ENCODE data around the gene TMEM170A.

The TMEM170A gene

DNA sequence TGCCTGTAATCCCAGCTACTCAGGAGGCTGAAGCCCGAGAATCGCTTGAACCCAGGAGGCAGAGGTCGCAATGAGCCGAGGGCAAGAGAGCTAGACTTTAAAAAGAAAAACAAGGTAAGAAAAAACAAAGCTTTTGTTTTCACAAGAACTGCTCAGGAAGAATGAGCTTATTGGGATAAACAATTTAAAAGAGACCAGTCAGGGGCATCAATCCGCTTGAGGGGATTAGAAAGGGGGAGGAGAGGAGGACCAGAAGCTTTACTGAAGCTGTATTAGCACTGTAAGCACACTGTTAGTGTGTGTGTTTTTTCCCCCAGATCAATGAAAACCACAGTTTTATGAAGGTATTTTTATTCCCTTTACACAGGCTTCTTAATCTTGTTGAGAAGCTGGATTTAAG, 8.8 kb downstream of the TMEM170A start:
- peaks cover 55% of the 10 kb centered on the region for H4K20me1 ChIP-seq (ENCODE audit: insufficient read depth, low read length)
- no peaks in the 10 kb centered on the region for H3K4me1 ChIP-seq (ENCODE audit: low read length)
- TF ChIP-seq, protein P1, sequence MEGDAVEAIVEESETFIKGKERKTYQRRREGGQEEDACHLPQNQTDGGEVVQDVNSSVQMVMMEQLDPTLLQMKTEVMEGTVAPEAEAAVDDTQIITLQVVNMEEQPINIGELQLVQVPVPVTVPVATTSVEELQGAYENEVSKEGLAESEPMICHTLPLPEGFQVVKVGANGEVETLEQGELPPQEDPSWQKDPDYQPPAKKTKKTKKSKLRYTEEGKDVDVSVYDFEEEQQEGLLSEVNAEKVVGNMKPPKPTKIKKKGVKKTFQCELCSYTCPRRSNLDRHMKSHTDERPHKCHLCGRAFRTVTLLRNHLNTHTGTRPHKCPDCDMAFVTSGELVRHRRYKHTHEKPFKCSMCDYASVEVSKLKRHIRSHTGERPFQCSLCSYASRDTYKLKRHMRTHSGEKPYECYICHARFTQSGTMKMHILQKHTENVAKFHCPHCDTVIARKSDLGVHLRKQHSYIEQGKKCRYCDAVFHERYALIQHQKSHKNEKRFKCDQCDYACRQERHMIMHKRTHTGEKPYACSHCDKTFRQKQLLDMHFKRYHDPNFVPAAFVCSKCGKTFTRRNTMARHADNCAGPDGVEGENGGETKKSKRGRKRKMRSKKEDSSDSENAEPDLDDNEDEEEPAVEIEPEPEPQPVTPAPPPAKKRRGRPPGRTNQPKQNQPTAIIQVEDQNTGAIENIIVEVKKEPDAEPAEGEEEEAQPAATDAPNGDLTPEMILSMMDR (IDR thresholded peaks at IDR 0.05; ENCODE audit: low read depth, low read length) = no peak
- no peak for TF ChIP-seq EZH2phosphoT487 (IDR thresholded peaks at IDR 0.05; ENCODE audit: low read depth)
- H3K27me3 ChIP-seq (ENCODE audit: low read depth, low read length) = no peaks in the 10 kb centered on the region
- no peak overlapping the region for H3K27ac ChIP-seq (ENCODE audit: low read length)
- peaks cover 71% of the 10 kb centered on the region for H3K79me2 ChIP-seq (ENCODE audit: low read length)
- no peak overlapping the region for H3K9ac ChIP-seq (ENCODE audit: low read length)
- H3K4me2 ChIP-seq (ENCODE audit: low read length) = no peak overlapping the region
- H2AFZ ChIP-seq (ENCODE audit: low read depth, low read length) = no peak overlapping the region
- H3K9me3 ChIP-seq (ENCODE audit: insufficient read depth, low read length) = no peaks in the 10 kb centered on the region
- peaks cover 2% of the 10 kb centered on the region for H3K36me3 ChIP-seq (replicated peaks; ENCODE audit: low read depth, low read length)
- H3K4me3 ChIP-seq (ENCODE audit: low read length) = no peak overlapping the region

DNA sequence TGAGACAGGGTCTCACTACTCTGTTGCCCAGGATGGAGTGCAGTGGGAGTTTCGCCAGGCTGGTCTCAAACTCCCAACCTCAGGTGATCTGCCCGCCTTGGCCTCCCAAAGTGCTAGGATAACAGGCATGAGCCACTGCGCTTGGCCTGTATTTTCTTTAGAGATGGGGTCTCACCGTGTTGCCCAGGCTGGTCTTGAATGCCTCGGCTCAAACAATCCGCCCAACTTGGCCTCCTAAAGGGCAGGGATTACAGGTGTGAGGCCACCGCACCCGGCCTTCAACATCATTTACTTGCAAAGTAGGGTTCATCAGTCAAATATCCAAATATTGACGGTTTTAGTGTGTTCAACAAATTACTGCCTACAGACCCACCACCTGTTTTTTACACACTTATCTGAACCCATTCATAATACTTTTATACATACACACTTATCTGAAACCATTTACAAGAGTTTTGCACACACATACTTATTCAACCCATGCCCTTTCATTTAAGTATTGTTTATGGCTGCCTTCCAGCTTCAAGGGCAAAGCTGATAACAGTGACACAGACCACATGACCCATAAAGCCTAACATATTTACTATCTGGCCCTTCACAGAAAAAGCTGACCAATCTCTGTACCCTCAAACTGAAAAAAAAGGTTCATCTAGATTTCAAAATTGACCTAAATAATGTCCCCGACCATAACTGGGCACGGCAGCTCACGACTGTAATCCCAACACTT, 11.9 kb downstream of the TMEM170A start:
- TF ChIP-seq, protein P1 (IDR thresholded peaks at IDR 0.05; ENCODE audit: low read depth, low read length) = no peak
- no peak for TF ChIP-seq EZH2phosphoT487 (IDR thresholded peaks at IDR 0.05; ENCODE audit: low read depth)
- H4K20me1 ChIP-seq (ENCODE audit: insufficient read depth, low read length) = peaks cover 32% of the 10 kb centered on the region
- H3K27ac ChIP-seq (ENCODE audit: low read length) = no peak overlapping the region
- H3K9ac ChIP-seq (ENCODE audit: low read length) = no peak overlapping the region
- no peak overlapping the region for H2AFZ ChIP-seq (ENCODE audit: low read depth, low read length)
- H3K79me2 ChIP-seq (ENCODE audit: low read length) = peaks cover 46% of the 10 kb centered on the region
- no peaks in the 10 kb centered on the region for H3K27me3 ChIP-seq (ENCODE audit: low read depth, low read length)
- H3K4me3 ChIP-seq (ENCODE audit: low read length) = no peak overlapping the region
- no peaks in the 10 kb centered on the region for H3K4me1 ChIP-seq (ENCODE audit: low read length)
- H3K9me3 ChIP-seq (ENCODE audit: insufficient read depth, low read length) = no peaks in the 10 kb centered on the region
- H3K36me3 ChIP-seq (replicated peaks; ENCODE audit: low read depth, low read length) = peaks cover 5% of the 10 kb centered on the region
- no peak overlapping the region for H3K4me2 ChIP-seq (ENCODE audit: low read length)

DNA sequence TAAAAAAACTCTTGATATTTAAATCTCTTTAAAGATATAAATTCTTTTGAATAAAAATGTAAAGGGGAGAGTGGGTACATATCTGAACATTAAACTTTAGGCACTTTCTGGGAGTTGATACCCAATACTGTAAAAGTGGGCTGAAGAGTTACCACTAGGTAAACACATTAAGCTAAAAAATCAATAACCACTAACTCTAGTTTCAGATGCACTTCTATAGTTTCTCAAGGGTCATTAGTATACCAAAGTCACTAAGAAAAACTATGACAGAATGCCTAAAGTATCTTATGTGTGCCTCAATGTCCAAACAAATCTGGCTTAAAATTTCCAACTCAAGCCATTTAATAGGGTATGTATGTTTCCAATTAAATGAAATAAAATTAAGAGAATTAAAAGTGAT, 18.1 kb downstream of the TMEM170A start:
- no peak overlapping the region for H3K9ac ChIP-seq (ENCODE audit: low read length)
- H3K4me3 ChIP-seq (ENCODE audit: low read length) = no peak overlapping the region
- peaks cover 5% of the 10 kb centered on the region for H3K36me3 ChIP-seq (replicated peaks; ENCODE audit: low read depth, low read length)
- H3K4me1 ChIP-seq (ENCODE audit: low read length) = no peaks in the 10 kb centered on the region
- no peak overlapping the region for H3K27ac ChIP-seq (ENCODE audit: low read length)
- H3K4me2 ChIP-seq (ENCODE audit: low read length) = no peak overlapping the region
- H3K9me3 ChIP-seq (ENCODE audit: insufficient read depth, low read length) = no peaks in the 10 kb centered on the region
- no peaks in the 10 kb centered on the region for H4K20me1 ChIP-seq (ENCODE audit: insufficient read depth, low read length)
- no peaks in the 10 kb centered on the region for H3K79me2 ChIP-seq (ENCODE audit: low read length)
- TF ChIP-seq, protein P1 (IDR thresholded peaks at IDR 0.05; ENCODE audit: low read depth, low read length) = no peak
- no peak for TF ChIP-seq EZH2phosphoT487 (IDR thresholded peaks at IDR 0.05; ENCODE audit: low read depth)
- H3K27me3 ChIP-seq (ENCODE audit: low read depth, low read length) = no peaks in the 10 kb centered on the region
- H2AFZ ChIP-seq (ENCODE audit: low read depth, low read length) = no peak overlapping the region

DNA sequence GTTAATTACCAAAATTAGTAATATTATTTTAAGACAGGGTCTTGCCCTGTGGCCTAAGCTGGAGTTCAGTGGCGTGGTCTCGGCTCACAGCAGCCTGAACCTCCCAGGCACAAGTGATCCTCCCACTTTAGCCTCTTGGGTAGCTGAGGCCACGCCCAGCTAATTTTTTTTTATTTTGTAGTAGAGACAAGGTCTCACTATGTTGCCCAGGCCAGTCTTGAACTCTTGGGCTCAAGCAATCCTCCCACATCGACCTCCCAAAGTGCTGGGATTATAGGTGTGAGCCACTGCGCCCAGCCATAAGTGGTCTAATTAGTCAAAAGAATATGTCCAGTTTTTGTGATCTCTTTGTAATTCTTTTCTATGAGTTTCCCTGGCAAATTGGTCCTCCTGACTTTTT, 19.2 kb downstream of the TMEM170A start:
- TF ChIP-seq, protein P1 (IDR thresholded peaks at IDR 0.05; ENCODE audit: low read depth, low read length) = no peak
- no peak for TF ChIP-seq EZH2phosphoT487 (IDR thresholded peaks at IDR 0.05; ENCODE audit: low read depth)
- H3K9ac ChIP-seq (ENCODE audit: low read length) = no peak overlapping the region
- H4K20me1 ChIP-seq (ENCODE audit: insufficient read depth, low read length) = no peaks in the 10 kb centered on the region
- peaks cover 5% of the 10 kb centered on the region for H3K36me3 ChIP-seq (replicated peaks; ENCODE audit: low read depth, low read length)
- H3K4me2 ChIP-seq (ENCODE audit: low read length) = no peak overlapping the region
- H3K27me3 ChIP-seq (ENCODE audit: low read depth, low read length) = no peaks in the 10 kb centered on the region
- H3K4me3 ChIP-seq (ENCODE audit: low read length) = no peak overlapping the region
- H3K4me1 ChIP-seq (ENCODE audit: low read length) = no peaks in the 10 kb centered on the region
- no peak overlapping the region for H2AFZ ChIP-seq (ENCODE audit: low read depth, low read length)
- no peak overlapping the region for H3K27ac ChIP-seq (ENCODE audit: low read length)
- H3K79me2 ChIP-seq (ENCODE audit: low read length) = no peaks in the 10 kb centered on the region
- H3K9me3 ChIP-seq (ENCODE audit: insufficient read depth, low read length) = no peaks in the 10 kb centered on the region

Data from OCI-LY3 (cell line).